NB4 (cell line): ENCODE measurements around the gene EIF2B2.

Experiments
- DNase-seq: peaks from one replicate; pipeline ENCODE4 v3.0.0; 2010; ENCODE audit warnings: low read depth
- H3K4me3 ChIP-seq: one replicate; pipeline ENCODE4 v1.5.1; 2011; ENCODE audit warnings: mild to moderate bottlenecking, low read depth, low read length, moderate library complexity
- CTCF ChIP-seq: IDR thresholded peaks from one replicate; pipeline ENCODE4 v1.5.1; 2012; ENCODE audit warnings: low read depth, low read length
- MAX ChIP-seq: IDR thresholded peaks from 2 replicates; pipeline ENCODE4 v1.6.1; 2011; ENCODE audit warnings: low read depth, low read length
- MYC ChIP-seq: IDR thresholded peaks from 2 replicates; pipeline ENCODE4 v1.6.1; 2011; ENCODE audit warnings: low read depth, low read length
- POLR2A ChIP-seq: IDR thresholded peaks from 2 replicates; pipeline ENCODE4 v1.6.1; 2011; ENCODE audit warnings: mild to moderate bottlenecking; ENCODE audit not compliant: insufficient read length; ENCODE audit errors: extremely low read depth

Gene EIF2B2

GRCh38 chr14:74962046-74962445 is 40.7 kb upstream of the EIF2B2 start:
- TF ChIP-seq MYC (no peak), MAX (no peak), POLR2A (no peak)
- no peak overlapping the region for H3K4me3 ChIP-seq
- DNase-seq, result no peak

GRCh38 chr14:74962493-74962892 is 40.2 kb upstream of the EIF2B2 start:
- H3K4me3 ChIP-seq, result no peak overlapping the region
- peak; percentile 66 for DNase-seq
- TF ChIP-seq CTCF, result no peak
- no peak for TF ChIP-seq MYC
- TF ChIP-seq MAX, result 0 out of 2 replicates have a peak, but pooled peaks have one; percentile 4
- TF ChIP-seq POLR2A, result no peak

GRCh38 chr14:74963178-74963704 is 39.5 kb upstream of the EIF2B2 start:
- H3K4me3 ChIP-seq, result no peak overlapping the region
- TF ChIP-seq MAX, result no peak
- no peak for TF ChIP-seq CTCF
- TF ChIP-seq POLR2A, result no peak
- TF ChIP-seq MYC, result no peak
- DNase-seq, result no peak

DNA sequence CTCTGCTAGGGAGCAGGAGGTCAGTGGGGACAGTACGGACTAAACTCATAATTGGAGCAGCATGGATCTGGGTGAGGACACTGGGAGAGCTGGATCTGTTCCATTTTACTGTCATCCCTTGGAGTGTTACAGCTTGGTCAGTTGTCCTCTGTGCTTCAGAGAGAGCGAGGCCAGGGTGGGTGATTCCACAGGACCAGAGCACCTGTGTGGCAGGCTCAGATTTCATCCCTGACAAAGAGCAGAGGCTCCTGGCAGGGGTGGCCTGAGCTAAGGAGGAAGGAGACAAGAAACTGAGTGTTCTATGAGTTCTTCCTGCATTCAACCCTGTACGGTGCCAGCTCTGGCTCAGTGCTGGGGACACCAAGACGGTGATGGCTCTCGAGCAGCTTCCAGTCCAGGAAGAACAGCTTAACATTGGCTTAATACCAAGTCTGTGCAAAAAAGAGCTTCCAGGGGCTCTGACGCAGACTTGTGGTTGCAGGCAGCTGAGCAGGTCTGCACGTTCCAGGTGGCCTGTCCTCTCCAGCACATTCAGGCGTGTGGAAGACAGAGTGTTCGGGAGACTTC is 38.9 kb upstream of the EIF2B2 start:
- DNase-seq, result no peak
- no peak overlapping the region for H3K4me3 ChIP-seq
- TF ChIP-seq CTCF (no peak), POLR2A (no peak), MYC (no peak), MAX (no peak)

DNA sequence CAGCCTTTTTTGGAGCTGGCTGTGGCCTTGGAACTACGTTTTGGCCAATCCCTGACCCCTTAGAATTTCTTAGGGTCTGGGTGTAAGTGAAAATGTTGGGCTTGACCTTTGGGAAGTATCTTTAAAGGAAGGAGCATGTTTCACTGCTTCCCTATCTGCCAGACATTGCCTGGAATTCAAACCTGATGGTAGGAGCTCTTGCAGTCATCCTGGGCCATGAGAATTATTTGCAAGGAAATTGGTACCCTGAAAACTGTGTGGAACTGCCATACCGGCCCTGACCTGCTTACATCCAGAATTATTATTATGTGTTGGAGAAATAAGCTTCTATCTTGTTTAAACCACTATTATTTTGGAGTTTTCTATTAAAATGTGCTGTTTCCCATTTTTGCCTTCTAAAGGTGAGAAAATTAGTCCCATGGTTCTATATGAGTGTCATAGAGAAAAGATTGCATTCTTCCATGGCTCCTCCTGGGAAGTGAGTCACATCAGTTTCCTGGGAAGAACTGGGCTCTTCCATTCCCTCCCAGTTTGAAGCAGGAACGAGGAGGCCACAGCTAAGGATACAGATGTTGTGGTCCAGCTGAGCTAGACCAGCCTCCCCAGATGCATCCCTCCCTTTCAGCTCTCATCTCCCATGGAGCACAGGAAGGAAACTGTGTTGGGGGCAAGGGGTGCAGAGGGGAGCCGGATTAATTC is 37.8 kb upstream of the EIF2B2 start:
- no peak for DNase-seq
- TF ChIP-seq POLR2A (no peak), MAX (no peak), MYC (no peak), CTCF (no peak)
- no peak overlapping the region for H3K4me3 ChIP-seq

GRCh38 chr14:74965486-74966153 is 37.1 kb upstream of the EIF2B2 start:
- DNase-seq, result no peak
- TF ChIP-seq POLR2A, result no peak
- no peak for TF ChIP-seq CTCF
- TF ChIP-seq MYC, result no peak
- no peak for TF ChIP-seq MAX
- H3K4me3 ChIP-seq, result no peak overlapping the region
